Progenitor cell of endocrine pancreas (in vitro differentiated cells): Measurements from ENCODE around the gene TRIM10. TPM values are rescaled to one million over a fixed set of nuclear protein-coding genes. Genes with fewer than 3 reads are reported as not detected.

Experiments
- DNase-seq: peaks from one replicate; pipeline ENCODE4 v3.0.0; 2021; ENCODE audit warnings: low spot score; ENCODE audit not compliant: unreplicated experiment
- H3K27ac Mint-ChIP-seq: 2 replicates; pipeline ENCODE4 v1.8.0; 2021; ENCODE audit warnings: mild to moderate bottlenecking, moderate library complexity, mixed read lengths
- H3K27me3 Mint-ChIP-seq: 2 replicates; pipeline ENCODE4 v1.8.0; 2021; ENCODE audit warnings: mixed read lengths
- H3K36me3 Mint-ChIP-seq: 2 replicates; pipeline ENCODE4 v1.8.0; 2022; ENCODE audit warnings: mixed read lengths; ENCODE audit not compliant: insufficient read depth
- H3K4me1 Mint-ChIP-seq: 2 replicates; pipeline ENCODE4 v1.8.0; 2021; ENCODE audit warnings: low read depth, mixed read lengths
- H3K4me3 Mint-ChIP-seq: 2 replicates; pipeline ENCODE4 v1.8.0; 2021; ENCODE audit warnings: low read depth, mild to moderate bottlenecking, moderate library complexity, mixed read lengths
- H3K9me3 Mint-ChIP-seq: 2 replicates; pipeline ENCODE4 v1.8.0; 2021; ENCODE audit warnings: low read depth, mixed read lengths
- total RNA-seq: library from RNA; stranded (reverse); gene quantifications from 2 replicates; pipeline ENCODE4 v1.2.1, GENCODE V29; 2021
- TF ChIP-seq, protein P1 (sequence below): fragments of 200-600 bp; sonication (generic); IDR thresholded peaks from one replicate; pipeline ENCODE4 v1.5.0; 2021; ENCODE audit warnings: antibody characterized with exemption, mild to moderate bottlenecking; ENCODE audit not compliant: unreplicated experiment

TRIM10 gene
- total RNA-seq, 1 donor from 2014 or later: not detected

DNA sequence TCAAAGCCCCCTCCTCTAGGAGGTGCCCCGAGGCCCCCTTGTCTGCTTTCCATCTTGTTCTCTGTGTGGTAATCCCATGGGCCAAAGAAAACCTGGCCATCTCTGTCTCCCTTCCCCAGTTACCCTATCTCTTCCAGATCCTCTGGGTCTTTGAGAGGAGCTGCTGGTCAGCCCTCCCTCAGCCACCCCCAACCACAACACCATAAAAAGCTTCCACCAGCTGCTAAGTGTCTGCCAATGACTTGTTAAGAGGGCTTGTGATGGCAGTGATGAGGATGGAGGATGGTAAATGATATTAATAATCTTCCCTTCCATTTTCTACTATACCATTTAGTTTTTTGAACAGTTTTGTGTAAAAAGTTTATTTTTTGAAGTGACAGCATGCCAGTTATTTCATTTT, 34.9 kb upstream of the TRIM10 start:
- no peak overlapping the region for H3K4me3 Mint-ChIP-seq
- no peaks in the 10 kb centered on the region for H3K27me3 Mint-ChIP-seq
- H3K9me3 Mint-ChIP-seq: no peaks in the 10 kb centered on the region
- peaks cover 23% of the 10 kb centered on the region for H3K36me3 Mint-ChIP-seq
- no peak overlapping the region for H3K27ac Mint-ChIP-seq
- TF ChIP-seq, protein P1, sequence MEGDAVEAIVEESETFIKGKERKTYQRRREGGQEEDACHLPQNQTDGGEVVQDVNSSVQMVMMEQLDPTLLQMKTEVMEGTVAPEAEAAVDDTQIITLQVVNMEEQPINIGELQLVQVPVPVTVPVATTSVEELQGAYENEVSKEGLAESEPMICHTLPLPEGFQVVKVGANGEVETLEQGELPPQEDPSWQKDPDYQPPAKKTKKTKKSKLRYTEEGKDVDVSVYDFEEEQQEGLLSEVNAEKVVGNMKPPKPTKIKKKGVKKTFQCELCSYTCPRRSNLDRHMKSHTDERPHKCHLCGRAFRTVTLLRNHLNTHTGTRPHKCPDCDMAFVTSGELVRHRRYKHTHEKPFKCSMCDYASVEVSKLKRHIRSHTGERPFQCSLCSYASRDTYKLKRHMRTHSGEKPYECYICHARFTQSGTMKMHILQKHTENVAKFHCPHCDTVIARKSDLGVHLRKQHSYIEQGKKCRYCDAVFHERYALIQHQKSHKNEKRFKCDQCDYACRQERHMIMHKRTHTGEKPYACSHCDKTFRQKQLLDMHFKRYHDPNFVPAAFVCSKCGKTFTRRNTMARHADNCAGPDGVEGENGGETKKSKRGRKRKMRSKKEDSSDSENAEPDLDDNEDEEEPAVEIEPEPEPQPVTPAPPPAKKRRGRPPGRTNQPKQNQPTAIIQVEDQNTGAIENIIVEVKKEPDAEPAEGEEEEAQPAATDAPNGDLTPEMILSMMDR: no peak
- DNase-seq: no peak
- peaks cover 5% of the 10 kb centered on the region for H3K4me1 Mint-ChIP-seq

DNA sequence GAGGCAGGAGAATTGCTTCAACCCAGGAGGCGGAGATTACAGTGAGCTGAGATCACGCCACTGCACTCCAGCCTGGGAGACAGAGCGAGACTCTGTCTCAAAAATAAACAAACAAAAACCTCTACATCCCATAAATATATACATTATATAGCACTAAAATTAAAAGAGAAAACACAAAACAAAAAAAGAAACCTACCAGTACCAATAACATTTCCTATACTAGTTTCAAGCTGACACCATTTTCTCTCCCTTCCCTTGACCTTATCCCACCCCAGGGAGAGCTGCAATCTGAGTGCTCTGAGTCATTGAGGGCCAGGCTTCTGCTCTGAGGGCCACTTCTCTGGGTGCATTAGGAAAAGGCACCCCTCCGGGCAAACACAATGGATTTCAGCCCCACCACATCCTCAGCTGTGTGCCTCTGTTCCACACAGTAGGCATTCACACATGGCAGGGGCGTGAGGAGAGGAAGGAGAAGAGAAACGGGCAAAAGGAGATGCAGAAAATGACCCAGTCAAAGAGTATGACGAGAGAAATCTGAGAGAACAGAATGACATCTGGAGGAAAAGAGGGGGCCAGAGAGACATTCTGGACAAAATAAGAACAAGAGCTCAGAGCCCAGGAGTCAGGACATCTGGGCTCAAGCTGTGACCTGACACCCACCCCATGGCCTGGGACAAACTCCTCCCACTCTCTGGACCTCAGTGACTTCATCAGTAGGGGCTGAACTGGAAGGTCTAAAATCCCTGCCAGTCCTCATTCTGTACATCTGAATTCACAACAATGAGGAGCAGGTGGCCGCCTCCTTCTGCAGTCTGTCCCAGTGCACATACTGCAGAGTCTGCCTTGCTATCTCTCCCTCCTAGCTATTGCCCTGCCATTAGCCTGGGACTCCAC, 34.0 kb upstream of the TRIM10 start:
- TF ChIP-seq, protein P1: no peak
- DNase-seq: no peak
- H3K27ac Mint-ChIP-seq: no peak overlapping the region
- peaks cover 21% of the 10 kb centered on the region for H3K36me3 Mint-ChIP-seq
- no peaks in the 10 kb centered on the region for H3K27me3 Mint-ChIP-seq
- H3K4me1 Mint-ChIP-seq: no peaks in the 10 kb centered on the region
- H3K4me3 Mint-ChIP-seq: no peak overlapping the region
- H3K9me3 Mint-ChIP-seq: no peaks in the 10 kb centered on the region

DNA sequence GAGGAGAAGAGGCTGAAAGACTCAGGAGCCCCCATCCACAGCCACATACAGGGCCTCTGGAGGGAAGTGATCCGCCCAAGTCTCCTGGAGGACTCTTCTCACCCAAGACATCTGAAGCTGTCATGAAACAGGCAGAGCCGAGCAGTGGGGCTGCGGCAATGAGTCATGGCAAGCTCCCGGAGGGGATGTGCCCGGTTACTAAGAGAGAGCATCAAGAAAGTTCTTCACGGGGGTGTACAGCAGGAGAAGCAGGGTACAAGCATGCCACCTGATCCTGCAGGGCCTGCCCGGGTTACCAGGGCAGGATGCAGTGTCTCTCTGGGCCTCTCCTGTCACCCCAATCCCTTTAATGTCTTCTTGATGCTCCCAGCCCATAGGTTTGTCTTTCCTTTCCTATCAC, 31.1 kb upstream of the TRIM10 start:
- DNase-seq: no peak
- no peaks in the 10 kb centered on the region for H3K27me3 Mint-ChIP-seq
- no peaks in the 10 kb centered on the region for H3K9me3 Mint-ChIP-seq

DNA sequence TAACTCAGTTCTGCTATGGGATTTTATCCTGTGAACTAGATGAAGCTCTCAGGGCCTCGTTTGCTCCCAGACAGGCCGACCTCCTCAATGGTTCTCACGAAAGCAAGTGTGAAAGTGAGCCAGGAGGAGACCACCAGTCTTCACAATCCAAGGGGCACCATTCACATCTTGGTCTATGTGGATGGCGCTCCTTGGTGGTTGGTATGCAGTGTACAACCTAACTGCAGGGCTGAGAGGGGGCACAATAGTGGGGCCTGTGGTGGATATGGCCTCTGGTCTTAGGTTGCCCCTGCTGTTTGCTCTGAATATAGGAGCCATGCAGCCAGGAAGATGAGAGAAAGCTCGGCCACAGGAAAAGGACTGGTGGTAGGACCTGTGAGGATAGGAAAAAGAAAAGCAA, 27.5 kb upstream of the TRIM10 start:
- Mint-ChIP-seq H3K4me1 (no peaks in the 10 kb centered on the region), H3K27me3 (no peaks in the 10 kb centered on the region), H3K4me3 (no peak overlapping the region), H3K36me3 (peaks cover 32% of the 10 kb centered on the region), H3K27ac (no peak overlapping the region), H3K9me3 (no peaks in the 10 kb centered on the region)
- no peak for DNase-seq
- TF ChIP-seq, protein P1: no peak

More for the DNA sequence above, 31.1 kb upstream of the TRIM10 start:
- H3K4me3 Mint-ChIP-seq: no peak overlapping the region
- peaks cover 23% of the 10 kb centered on the region for H3K36me3 Mint-ChIP-seq
- no peaks in the 10 kb centered on the region for H3K4me1 Mint-ChIP-seq
- TF ChIP-seq, protein P1: no peak
- H3K27ac Mint-ChIP-seq: no peak overlapping the region

DNA sequence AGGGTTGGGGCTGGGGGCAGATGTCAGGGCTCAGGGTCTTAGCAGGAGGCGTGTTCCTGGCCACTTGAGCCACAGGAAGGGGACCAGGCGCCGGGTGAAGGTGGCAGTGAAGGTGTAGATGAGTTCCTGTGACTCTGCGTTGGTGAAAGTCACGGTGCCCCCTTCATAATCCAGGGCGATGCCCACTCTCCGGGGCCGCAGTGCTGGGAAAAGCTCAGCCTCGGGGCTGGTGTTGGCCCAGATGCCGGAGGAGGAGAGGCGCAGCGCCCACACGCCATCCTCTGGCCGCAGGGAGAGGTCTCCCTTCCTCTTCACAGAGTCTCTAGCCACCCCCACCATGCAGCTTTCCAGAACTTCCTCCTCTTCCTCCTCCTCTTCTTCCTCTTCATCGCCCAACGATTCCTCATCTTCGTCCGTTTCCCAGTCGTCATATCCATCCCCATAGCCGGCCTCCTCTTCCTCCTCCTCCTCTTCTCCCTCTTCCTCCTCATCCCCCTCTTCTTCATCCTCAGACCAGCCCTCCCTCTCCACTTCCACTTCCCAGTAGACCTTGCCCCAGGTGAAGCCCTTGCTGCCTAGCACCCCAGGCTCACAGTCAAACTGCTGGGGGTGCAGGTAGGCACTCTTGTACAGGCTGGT, 25.0 kb upstream of the TRIM10 start:
- H3K4me1 Mint-ChIP-seq: no peaks in the 10 kb centered on the region
- H3K36me3 Mint-ChIP-seq: peaks cover 27% of the 10 kb centered on the region
- TF ChIP-seq, protein P1: no peak
- H3K9me3 Mint-ChIP-seq: peaks cover 2% of the 10 kb centered on the region
- no peak for DNase-seq
- no peaks in the 10 kb centered on the region for H3K27me3 Mint-ChIP-seq
- no peak overlapping the region for H3K27ac Mint-ChIP-seq
- no peak overlapping the region for H3K4me3 Mint-ChIP-seq
